Gastrocnemius medialis (tissue), 4 donors: Measurements from ENCODE around the gene PALLD. TPM values are rescaled to one million over a fixed set of nuclear protein-coding genes. Genes with fewer than 3 reads are reported as not detected.

ENCODE experiments used
- ATAC-seq, 2 donors: fragments of 150-250 bp; one replicate each; pipeline ENCODE4 v1.9.1; 2016
- DNase-seq, 2 donors: peaks; one replicate each; pipeline ENCODE4 v3.0.0-alpha.2; 2019
- H3K27ac ChIP-seq, 4 donors: fragments of 200-600 bp; sonication (generic); 1 replicate in 1 of 4; 2 replicates in 3 of 4; pipeline ENCODE4 v1.5.1; 2016 to 2018; ENCODE audit warnings: mild to moderate bottlenecking in 2 of 4, moderate library complexity in 1 of 4
- H3K27me3 ChIP-seq, 3 donors: fragments of 200-600 bp; sonication (generic) in 2 of 3; 1 replicate in 1 of 3; 2 replicates in 2 of 3; pipeline versions ENCODE4 v1.5.1 to v1.6.0; 2016 to 2019; ENCODE audit warnings: mild to moderate bottlenecking in 1 of 3, moderate library complexity in 1 of 3
- H3K36me3 ChIP-seq, 2 donors: fragments of 200-600 bp; sonication (generic) in 1 of 2; one replicate each; pipeline ENCODE4 v1.5.1; 2017 to 2018
- H3K4me1 ChIP-seq, 2 donors: fragments of 200-600 bp; sonication (generic) in 1 of 2; one replicate each; pipeline ENCODE4 v1.5.1; 2016 to 2017; ENCODE audit warnings: mild to moderate bottlenecking in 2 of 2
- H3K4me3 ChIP-seq, 4 donors: fragments of 200-600 bp; sonication (generic) in 3 of 4; 1 replicate in 1 of 4; 2 replicates in 3 of 4; pipeline ENCODE4 v1.5.1; 2016 to 2019; ENCODE audit warnings: mild to moderate bottlenecking in 2 of 4
- H3K9me3 ChIP-seq, 3 donors: fragments of 200-600 bp; sonication (generic) in 2 of 3; 1 replicate in 1 of 3; 2 replicates in 2 of 3; pipeline ENCODE4 v1.5.1; 2016 to 2019
- CTCF ChIP-seq, 5 experiments: fragments of 450-650 bp in 3 of 5; fragments of 200-600 bp in 2 of 5; sonication (generic) in 2 of 5; IDR thresholded peaks in 4 of 5; conservative IDR thresholded peaks in 1 of 5; 1 replicate in 4 of 5; 2 replicates in 1 of 5; pipeline ENCODE4 v1.5.1; 2016 to 2019; ENCODE audit warnings: antibody characterized with exemption in 5 of 5, mild to moderate bottlenecking in 3 of 5, moderate library complexity in 3 of 5
- POLR2A ChIP-seq, 2 donors: fragments of 450-650 bp; IDR thresholded peaks; one replicate each; pipeline ENCODE4 v1.6.1; 2017; ENCODE audit warnings: antibody characterized with exemption in 2 of 2, mild to moderate bottlenecking in 2 of 2, moderate library complexity in 2 of 2
- in situ Hi-C, 4 donors: fragments of 200-750 bp; cut with MboI; loops; one replicate each; pipeline versions ENCODE4 v1.15.0 to v1.8.0; 2017; ENCODE audit warnings: low sequenced_read_pairs in 4 of 4
- intact Hi-C: fragments of 100-400 bp; cut with DNase I; formaldehyde crosslinking; loops from one replicate; pipeline ENCODE4 v1.15.1; 2023; ENCODE audit warnings: low total_unique reads
- total RNA-seq, 4 donors: library from RNA; depleted of rRNA; stranded (reverse); fragments of >200 nt; gene quantifications; one replicate each; pipeline versions ENCODE4 v1.1.0 to v1.2.3, GENCODE V29; 2016

Gene PALLD
- total RNA-seq, 4 donors from 2014 or later: 165 to 439 (median 319) TPM

- Histone ChIP-seq H3K9me3 (no peaks in the 10 kb centered on the region), H3K27ac (peak overlapping the region in 1 of 4 donors; percentile 6), H3K36me3 (no peaks in the 10 kb centered on the region), H3K27me3 (no peaks in the 10 kb centered on the region), H3K4me1 (peaks cover 4 to 5% of the 10 kb centered on the region in 2 donors), H3K4me3 (no peak overlapping the region)
- peak in 1 of 2 donors; percentile 44 for ATAC-seq
- no peak for DNase-seq
- in situ Hi-C loops: no loop called here
- TF ChIP-seq POLR2A (IDR thresholded peaks at IDR 0.05) (no peak), CTCF (IDR thresholded peaks at IDR 0.05 in 4 of 5, conservative IDR thresholded peaks at IDR 0.05 in 1 of 5) (no peak)
- intact Hi-C loops: no loop called here
Measured at GRCh38 chr4:168784786-168785461, 288.1 kb downstream of the PALLD start.

- ATAC-seq (no peak), DNase-seq (no peak)
- no peak overlapping the region for H3K4me3 ChIP-seq
- H3K27ac ChIP-seq: peak overlapping the region in 1 of 4 donors; percentile 4
- peaks cover 4 to 5% of the 10 kb centered on the region in 2 donors for H3K4me1 ChIP-seq
- no peaks in the 10 kb centered on the region for H3K36me3 ChIP-seq
- TF ChIP-seq POLR2A (IDR thresholded peaks at IDR 0.05): no peak
- TF ChIP-seq CTCF (IDR thresholded peaks at IDR 0.05 in 4 of 5, conservative IDR thresholded peaks at IDR 0.05 in 1 of 5): no peak
- in situ Hi-C loops (no loop called here), intact Hi-C loops (no loop called here)
- no peaks in the 10 kb centered on the region for H3K9me3 ChIP-seq
- H3K27me3 ChIP-seq: no peaks in the 10 kb centered on the region
Measured at GRCh38 chr4:168787334-168787733, 290.5 kb downstream of the PALLD start.

- intact Hi-C loops (no loop called here), in situ Hi-C loops (no loop called here)
- peaks cover 4 to 5% of the 10 kb centered on the region in 2 donors for H3K4me1 ChIP-seq
- no peak for TF ChIP-seq CTCF (IDR thresholded peaks at IDR 0.05 in 4 of 5, conservative IDR thresholded peaks at IDR 0.05 in 1 of 5)
- TF ChIP-seq POLR2A (IDR thresholded peaks at IDR 0.05): no peak
- no peak for ATAC-seq
- no peaks in the 10 kb centered on the region for H3K9me3 ChIP-seq
- H3K4me3 ChIP-seq: no peak overlapping the region
- peak overlapping the region in 1 of 4 donors; percentile 4 for H3K27ac ChIP-seq
- no peaks in the 10 kb centered on the region for H3K36me3 ChIP-seq
- no peak for DNase-seq
- H3K27me3 ChIP-seq: no peaks in the 10 kb centered on the region
Measured at GRCh38 chr4:168787801-168788595, 291.1 kb downstream of the PALLD start.

- no peak overlapping the region for H3K4me3 ChIP-seq
- H3K27me3 ChIP-seq: no peaks in the 10 kb centered on the region
- peaks cover 9 to 16% of the 10 kb centered on the region in 2 donors for H3K4me1 ChIP-seq
- no peaks in the 10 kb centered on the region for H3K9me3 ChIP-seq
- DNase-seq (no peak), ATAC-seq (no peak)
- no peak overlapping the region for H3K27ac ChIP-seq
- no peak for TF ChIP-seq CTCF (IDR thresholded peaks at IDR 0.05 in 4 of 5, conservative IDR thresholded peaks at IDR 0.05 in 1 of 5)
- intact Hi-C loops (no loop called here), in situ Hi-C loops (no loop called here)
- no peaks in the 10 kb centered on the region for H3K36me3 ChIP-seq
Measured at GRCh38 chr4:168790898-168791297, 294.0 kb downstream of the PALLD start.
